Measurements from ENCODE around the gene RCC1. TPM values are rescaled to one million over a fixed set of nuclear protein-coding genes. Genes with fewer than 3 reads are reported as not detected.
A peak's percentile ranks its signal among the peaks of the same experiment; 100 is the strongest.

Gene RCC1
- total RNA-seq, 4 donors from 2014 or later: 19.8 to 36.8 (median 25.3) TPM

- Histone ChIP-seq H3K27ac (no peak overlapping the region), H3K4me3 (no peak overlapping the region), H3K27me3 (no peaks in the 10 kb centered on the region), H3K4me1 (no peaks in the 10 kb centered on the region), H3K36me3 (peaks cover 87% of the 10 kb centered on the region), H3K9me3 (no peaks in the 10 kb centered on the region)
- DNase-seq (ENCODE audit: low spot score in 2 of 2): no peak
- TF ChIP-seq POLR2AphosphoS5 (IDR thresholded peaks at IDR 0.05): no peak
- TF ChIP-seq CTCF (IDR thresholded peaks at IDR 0.05): no peak
- no peak for TF ChIP-seq EP300 (IDR thresholded peaks at IDR 0.05)
- no peak for TF ChIP-seq POLR2A (IDR thresholded peaks at IDR 0.05)
- 97% methylated on average over 1 of the region's 1 CpG for WGBS
Measured at GRCh38 chr1:28494737-28495136, 11.1 kb upstream of the RCC1 start.

- Histone ChIP-seq H3K27ac (no peak overlapping the region), H3K4me1 (no peaks in the 10 kb centered on the region), H3K4me3 (no peak overlapping the region), H3K9me3 (no peaks in the 10 kb centered on the region), H3K36me3 (peaks cover 44% of the 10 kb centered on the region), H3K27me3 (no peaks in the 10 kb centered on the region)
- TF ChIP-seq CTCF (IDR thresholded peaks at IDR 0.05) (no peak), POLR2A (IDR thresholded peaks at IDR 0.05) (no peak), POLR2AphosphoS5 (IDR thresholded peaks at IDR 0.05) (no peak), EP300 (IDR thresholded peaks at IDR 0.05) (no peak)
- DNase-seq (ENCODE audit: low spot score in 2 of 2): no peak
- WGBS: 72% methylated on average over 4 of the region's 4 CpGs
Measured at GRCh38 chr1:28499553-28499952, 6.3 kb upstream of the RCC1 start.

- Histone ChIP-seq H3K4me1 (peaks cover 11% of the 10 kb centered on the region), H3K27ac (no peak overlapping the region), H3K9me3 (no peaks in the 10 kb centered on the region), H3K27me3 (no peaks in the 10 kb centered on the region), H3K36me3 (peaks cover 23% of the 10 kb centered on the region), H3K4me3 (no peak overlapping the region)
- WGBS: 75% methylated on average over 4 of the region's 4 CpGs
- DNase-seq (ENCODE audit: low spot score in 2 of 2): no peak
- no peak for TF ChIP-seq POLR2AphosphoS5 (IDR thresholded peaks at IDR 0.05)
- TF ChIP-seq EP300 (IDR thresholded peaks at IDR 0.05): no peak
- TF ChIP-seq CTCF (IDR thresholded peaks at IDR 0.05): no peak
Measured at GRCh38 chr1:28501925-28502324, 3.9 kb upstream of the RCC1 start.

- no peak for DNase-seq (ENCODE audit: low spot score in 2 of 2)
- H3K36me3 ChIP-seq: peaks cover 13% of the 10 kb centered on the region
- no peak overlapping the region for H3K27ac ChIP-seq
- H3K9me3 ChIP-seq: no peaks in the 10 kb centered on the region
- TF ChIP-seq POLR2AphosphoS5 (IDR thresholded peaks at IDR 0.05): no peak
- peaks cover 23% of the 10 kb centered on the region for H3K4me1 ChIP-seq
- 79% methylated on average over 3 of the region's 3 CpGs for WGBS
- H3K4me3 ChIP-seq: no peak overlapping the region
- no peaks in the 10 kb centered on the region for H3K27me3 ChIP-seq
Measured at GRCh38 chr1:28503117-28503516, 2.7 kb upstream of the RCC1 start.

GRCh38 chr1:28506907-28507246 lies 1.0 kb downstream of the RCC1 start:
- no peaks in the 10 kb centered on the region for H3K27me3 ChIP-seq
- H3K27ac ChIP-seq: peak overlapping the region; percentile 85
- TF ChIP-seq POLR2A (IDR thresholded peaks at IDR 0.05): no peak
- no peak for TF ChIP-seq EP300 (IDR thresholded peaks at IDR 0.05)
- no peak for TF ChIP-seq CTCF (IDR thresholded peaks at IDR 0.05)
- no peak for TF ChIP-seq POLR2AphosphoS5 (IDR thresholded peaks at IDR 0.05)
- peaks cover 35% of the 10 kb centered on the region for H3K36me3 ChIP-seq
- WGBS: 2% methylated on average over 14 of the region's 14 CpGs
- H3K4me3 ChIP-seq: peak overlapping the region; percentile 66
- no peak for DNase-seq (ENCODE audit: low spot score in 2 of 2)
- peaks cover 51% of the 10 kb centered on the region for H3K4me1 ChIP-seq
- H3K9me3 ChIP-seq: no peaks in the 10 kb centered on the region

- DNase-seq (ENCODE audit: low spot score in 2 of 2): no peak
- H3K27me3 ChIP-seq: no peaks in the 10 kb centered on the region
- TF ChIP-seq EP300 (IDR thresholded peaks at IDR 0.05) (no peak), POLR2A (IDR thresholded peaks at IDR 0.05) (no peak), CTCF (IDR thresholded peaks at IDR 0.05) (no peak), POLR2AphosphoS5 (IDR thresholded peaks at IDR 0.05) (no peak)
- peak overlapping the region; percentile 66 for H3K4me3 ChIP-seq
- WGBS: 3% methylated on average over 11 of the region's 11 CpGs
- peaks cover 51% of the 10 kb centered on the region for H3K4me1 ChIP-seq
- H3K36me3 ChIP-seq: peaks cover 39% of the 10 kb centered on the region
- no peaks in the 10 kb centered on the region for H3K9me3 ChIP-seq
- peak overlapping the region; percentile 85 for H3K27ac ChIP-seq
Measured at GRCh38 chr1:28507247-28507645, 1.4 kb downstream of the RCC1 start.

Measured in suprapubic skin (tissue), 4 donors.